ENCODE measurements around the gene EWSR1.

The EWSR1 gene

GRCh38 chr22:29251981-29252911 lies 15.8 kb upstream of the EWSR1 start:
- no peak for DNase-seq

GRCh38 chr22:29253561-29254285 lies 14.3 kb upstream of the EWSR1 start:
- no peak for DNase-seq

GRCh38 chr22:29254286-29254660 lies 13.8 kb upstream of the EWSR1 start:
- DNase-seq = no peak

GRCh38 chr22:29255064-29255621 lies 12.9 kb upstream of the EWSR1 start:
- no peak for DNase-seq

GRCh38 chr22:29256606-29257325 lies 11.3 kb upstream of the EWSR1 start:
- no peak for DNase-seq

GRCh38 chr22:29257751-29258181 lies 10.3 kb upstream of the EWSR1 start:
- DNase-seq = no peak

- DNase-seq = no peak
Measured at GRCh38 chr22:29258407-29259252, 9.4 kb upstream of the EWSR1 start.

GRCh38 chr22:29259253-29259899 lies 8.7 kb upstream of the EWSR1 start:
- no peak for DNase-seq

GRCh38 chr22:29260031-29260560 lies 8.0 kb upstream of the EWSR1 start:
- no peak for DNase-seq

- no peak for DNase-seq
Measured at GRCh38 chr22:29260601-29261315, 7.3 kb upstream of the EWSR1 start.

GRCh38 chr22:29263791-29264276 lies 4.2 kb upstream of the EWSR1 start:
- no peak for DNase-seq

- no peak for DNase-seq
Measured at GRCh38 chr22:29265305-29265704, 2.8 kb upstream of the EWSR1 start.

GRCh38 chr22:29265929-29266328 lies 2.1 kb upstream of the EWSR1 start:
- no peak for DNase-seq

- DNase-seq = no peak
Measured at GRCh38 chr22:29266564-29267461, 1.3 kb upstream of the EWSR1 start.

GRCh38 chr22:29267462-29267857 lies 608 bp upstream of the EWSR1 start:
- no peak for DNase-seq

- no peak for DNase-seq
Measured at GRCh38 chr22:29268511-29269229, 602 bp downstream of the EWSR1 start.

- no peak for DNase-seq
Measured at GRCh38 chr22:29269230-29269604, 1.1 kb downstream of the EWSR1 start.

GRCh38 chr22:29269731-29270474 lies 1.8 kb downstream of the EWSR1 start:
- no peak for DNase-seq

Data from SHP77 treated with DMSO at 0.1 percent for 48 hours (cell line).